Pancreas (tissue), 10 donors: ENCODE measurements around the gene CRTC2. TPM values are rescaled to one million over a fixed set of nuclear protein-coding genes. Genes with fewer than 3 reads are reported as not detected.
"Not testable (repeated sequence)": the region's sequence is repeated elsewhere in the genome, so short reads cannot be mapped to it uniquely, and the experiment has no call there.

Source experiments
- ATAC-seq, 4 donors: fragments of 200-7000 bp; cut with Tn5 transposase; one replicate each; pipeline versions ENCODE4 v1.8.0 to v1.9.1; 2020; ENCODE audit warnings: mild to moderate bottlenecking in 4 of 4, moderate library complexity in 4 of 4
- DNase-seq, 6 donors: peaks; one replicate each; pipeline ENCODE4 v3.0.0-alpha.2; 2020
- FAIRE-seq: peaks from 2 replicates; lab custom pipeline; 2012; peaks lifted over from hg19 to GRCh38; lab: Jason Lieb, UNC
- H3K27ac ChIP-seq, 4 donors: fragments of 200-600 bp; sonication (generic); 1 replicate in 3 of 4; 2 replicates in 1 of 4; pipeline versions ENCODE4 v1.5.0 to v1.8.0; 2020
- H3K27me3 ChIP-seq, 4 donors: fragments of 200-600 bp; one replicate each; pipeline ENCODE4 v1.8.0; 2021
- H3K36me3 ChIP-seq, 3 donors: fragments of 200-600 bp; sonication (generic) in 1 of 3; one replicate each; pipeline versions ENCODE4 v1.5.0 to v1.8.0; 2020 to 2021
- H3K4me1 ChIP-seq, 3 donors: fragments of 200-600 bp; one replicate each; pipeline ENCODE4 v1.8.0; 2021
- H3K4me3 ChIP-seq, 4 donors: fragments of 200-600 bp; sonication (generic) in 2 of 4; one replicate each; pipeline versions ENCODE4 v1.5.0 to v1.8.0; 2020 to 2021
- H3K9me3 ChIP-seq, 4 donors: fragments of 200-600 bp; one replicate each; pipeline ENCODE4 v1.8.0; 2021
- CTCF ChIP-seq, 4 donors: fragments of 200-600 bp; sonication (generic) in 3 of 4; IDR thresholded peaks; one replicate each; pipeline versions ENCODE4 v1.5.0 to v1.8.0; 2021; ENCODE audit warnings: antibody characterized with exemption in 4 of 4
- WGBS, 2 donors: extraction: QIAGEN DNeasy Blood & Tissue Kit; methylation state at CpG; one replicate each; pipeline ENCODE4 v1.1.7; 2013; 5-methylcytosine and 5-hydroxymethylcytosine counted together
- intact Hi-C, 3 donors: fragments of 100-400 bp; cut with DNase I; formaldehyde crosslinking; loops; one replicate each; pipeline versions ENCODE4 v1.11.1 to v1.14.2; 2022
- polyA plus RNA-seq, 2 donors: library from polyadenylated mRNA; stranded (reverse); fragments of 200-250 nt; gene quantifications; one replicate each; pipeline ENCODE4 v1.2.3, GENCODE V29; 2013
- total RNA-seq, 6 donors: library from RNA; stranded (reverse); fragmentation: NEBNext Ultra II Directional in 4 of 6; extraction: Animal tissue kit (Norgen Biotek cat#: 25700) in 4 of 6; gene quantifications; one replicate each; pipeline versions ENCODE4 v1.2.1 to v1.2.4, GENCODE V29; 2021 to 2023
- donor health status: healthy with polysubstance abuse.
- donor health status: DM: no; HTN: no; CAD: no; lungs with moderate emphysema.
- donor health status: DM: no; HTN: no; CAD: no.
- donor health status: control.
- donor health status: control.
- donor health status: Bipolar disorder and iron deficiency.
- donor health status: DM: yes; HTN: yes; CAD: no.
- donor health status: DM: no; HTN: no; CAD: no.
- donor health status: DM: no; HTN: no; CAD: no.
- donor health status: DM: yes; HTN: yes; CAD: no.

Gene CRTC2, protein sequence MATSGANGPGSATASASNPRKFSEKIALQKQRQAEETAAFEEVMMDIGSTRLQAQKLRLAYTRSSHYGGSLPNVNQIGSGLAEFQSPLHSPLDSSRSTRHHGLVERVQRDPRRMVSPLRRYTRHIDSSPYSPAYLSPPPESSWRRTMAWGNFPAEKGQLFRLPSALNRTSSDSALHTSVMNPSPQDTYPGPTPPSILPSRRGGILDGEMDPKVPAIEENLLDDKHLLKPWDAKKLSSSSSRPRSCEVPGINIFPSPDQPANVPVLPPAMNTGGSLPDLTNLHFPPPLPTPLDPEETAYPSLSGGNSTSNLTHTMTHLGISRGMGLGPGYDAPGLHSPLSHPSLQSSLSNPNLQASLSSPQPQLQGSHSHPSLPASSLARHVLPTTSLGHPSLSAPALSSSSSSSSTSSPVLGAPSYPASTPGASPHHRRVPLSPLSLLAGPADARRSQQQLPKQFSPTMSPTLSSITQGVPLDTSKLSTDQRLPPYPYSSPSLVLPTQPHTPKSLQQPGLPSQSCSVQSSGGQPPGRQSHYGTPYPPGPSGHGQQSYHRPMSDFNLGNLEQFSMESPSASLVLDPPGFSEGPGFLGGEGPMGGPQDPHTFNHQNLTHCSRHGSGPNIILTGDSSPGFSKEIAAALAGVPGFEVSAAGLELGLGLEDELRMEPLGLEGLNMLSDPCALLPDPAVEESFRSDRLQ
- total RNA-seq (10 to 100 TPM; 13.4 to 27.6 (median 18.3) TPM), polyA plus RNA-seq (10 to 100 TPM; 36.9 to 48.6 TPM)

DNA sequence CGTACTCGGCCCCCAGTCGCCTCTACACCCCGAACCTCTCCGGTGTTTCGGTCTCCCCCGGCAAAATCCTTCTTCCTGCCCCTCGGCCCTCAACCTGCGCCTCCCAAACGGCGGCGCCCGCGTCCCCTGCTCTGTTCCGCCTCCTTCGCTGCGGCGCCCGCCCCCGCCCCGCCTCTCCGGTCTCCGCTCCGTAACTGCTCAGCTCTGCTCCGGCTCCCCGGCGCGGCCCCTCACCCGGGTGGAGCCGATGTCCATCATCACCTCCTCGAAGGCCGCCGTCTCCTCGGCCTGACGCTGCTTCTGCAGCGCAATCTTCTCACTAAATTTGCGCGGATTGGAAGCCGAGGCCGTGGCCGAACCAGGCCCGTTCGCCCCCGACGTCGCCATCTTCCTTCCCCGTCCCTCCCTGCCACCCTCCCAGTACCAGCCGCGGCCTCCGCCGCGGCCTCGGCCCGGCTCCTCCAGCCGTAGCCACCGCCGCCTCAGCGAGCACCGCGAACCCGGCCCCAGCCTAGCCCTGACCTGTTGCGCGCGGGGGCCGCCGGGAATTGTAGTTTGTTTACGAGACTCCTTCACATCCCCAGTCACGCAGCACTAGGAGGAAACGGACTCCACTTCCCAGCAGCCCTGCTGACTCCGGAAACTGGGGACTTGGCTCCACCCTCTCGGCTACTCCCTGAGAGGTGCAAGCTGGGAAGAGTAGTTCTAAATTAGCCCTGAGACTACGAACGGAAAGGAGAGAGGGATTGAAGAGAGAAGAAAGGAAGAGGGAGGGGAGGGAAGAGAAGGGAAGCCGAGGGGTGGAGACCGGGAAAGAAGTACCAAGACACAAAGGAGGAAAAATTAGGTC, at the start of gene CRTC2:
TSS of gene CRTC2 (minus strand) at position 502 of the 850 bp plus-strand sequence. CDS start at position 387, 115 bp downstream.
- Histone ChIP-seq H3K4me1 (peaks cover 7 to 27% (median 10%) of the 10 kb centered on the region in 3 donors), H3K36me3 (peaks cover 0 to 7% (median 0%) of the 10 kb centered on the region in 3 donors), H3K27ac (peak within 1 kb of the TSS; percentile 63 to 91 (median 73)), H3K4me3 (peak within 1 kb of the TSS; percentile 67 to 91 (median 78)), H3K27me3 (no peaks in the 10 kb centered on the region), H3K9me3 (no peaks in the 10 kb centered on the region)
- FAIRE-seq (peak; percentile 47), DNase-seq (peak; percentile 95 to 99 (median 98)), ATAC-seq (peak; percentile 85 to 90 (median 88))
- TF ChIP-seq CTCF (IDR thresholded peaks at IDR 0.05): no peak
- intact Hi-C loops: no loop called here
- 1% methylated on average over 74 of the region's 75 CpGs for WGBS, 2 donors

- no peaks in the 10 kb centered on the region for H3K36me3 ChIP-seq
- WGBS, 2 donors: 85 to 92% methylated on average over 3 of the region's 3 CpGs
- no peak overlapping the region for H3K4me3 ChIP-seq
- intact Hi-C loops: no loop called here
- no peak overlapping the region for H3K27ac ChIP-seq
- ATAC-seq (no peak), DNase-seq (no peak), FAIRE-seq (no peak)
- H3K9me3 ChIP-seq: no peaks in the 10 kb centered on the region
- TF ChIP-seq CTCF (IDR thresholded peaks at IDR 0.05): no peak
- no peaks in the 10 kb centered on the region for H3K4me1 ChIP-seq
- H3K27me3 ChIP-seq: no peaks in the 10 kb centered on the region
These were observed 47.7 kb upstream of the CRTC2 start for GRCh38 chr1:154006136-154006535.

GRCh38 chr1:154000420-154000819, 42.0 kb upstream of the CRTC2 start:
- DNase-seq (no peak), FAIRE-seq (no peak), ATAC-seq (peak in 2 of 4 donors; percentile 54 to 62)
- Histone ChIP-seq H3K4me1 (no peaks in the 10 kb centered on the region), H3K4me3 (no peak overlapping the region), H3K36me3 (peaks cover 0 to 3% (median 0%) of the 10 kb centered on the region in 3 donors), H3K9me3 (no peaks in the 10 kb centered on the region), H3K27ac (peak overlapping the region; percentile 31 to 72 (median 64)), H3K27me3 (no peaks in the 10 kb centered on the region)
- TF ChIP-seq CTCF (IDR thresholded peaks at IDR 0.05): no peak
- WGBS, 2 donors: 53 to 61% methylated on average over 4 of the region's 4 CpGs
- intact Hi-C loops: no loop called here

DNA sequence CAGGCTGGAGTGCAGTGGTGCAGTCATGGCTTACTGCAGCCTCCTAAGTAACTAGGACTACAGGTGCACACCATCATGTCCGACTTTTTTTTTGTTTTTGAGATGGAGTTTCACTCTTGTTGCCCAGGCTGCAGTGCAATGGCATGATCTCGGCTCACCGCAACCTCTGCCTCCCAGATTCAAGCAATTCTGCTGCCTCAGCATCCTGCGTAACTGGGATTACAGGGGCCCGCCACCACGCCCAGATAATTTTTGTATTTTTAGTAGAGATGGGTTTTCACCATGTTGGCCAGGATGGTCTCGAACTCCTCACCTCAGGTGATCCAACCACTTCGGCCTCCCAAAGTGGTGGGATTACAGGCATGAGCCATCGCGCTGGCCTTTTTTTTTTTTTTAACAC, 38.5 kb upstream of the CRTC2 start:
- H3K9me3 ChIP-seq, H3K4me3 ChIP-seq, intact Hi-C loops, FAIRE-seq, ATAC-seq, H3K27ac ChIP-seq, H3K27me3 ChIP-seq, DNase-seq: not testable (repeated sequence)
- WGBS, 2 donors: 90 to 94% methylated on average over 10 of the region's 10 CpGs
- Histone ChIP-seq H3K4me1 (peaks cover 10 to 12% (median 12%) of the 10 kb centered on the region in 3 donors), H3K36me3 (peaks cover 0 to 25% (median 4%) of the 10 kb centered on the region in 3 donors)

GRCh38 chr1:153995640-153996039, 37.2 kb upstream of the CRTC2 start:
- intact Hi-C loops: no loop called here
- Histone ChIP-seq H3K4me3 (no peak overlapping the region), H3K27me3 (no peaks in the 10 kb centered on the region), H3K9me3 (no peaks in the 10 kb centered on the region), H3K27ac (no peak overlapping the region), H3K36me3 (peaks cover 0 to 26% (median 4%) of the 10 kb centered on the region in 3 donors), H3K4me1 (peaks cover 11 to 17% (median 14%) of the 10 kb centered on the region in 3 donors)
- FAIRE-seq (no peak), ATAC-seq (no peak), DNase-seq (no peak)
- TF ChIP-seq CTCF (IDR thresholded peaks at IDR 0.05): no peak
- 91 to 98% methylated on average over 11 of the region's 11 CpGs for WGBS, 2 donors
